DND-41 (cell line): ENCODE data around the gene RNF168.

ENCODE experiments used
- CTCF ChIP-seq: IDR thresholded peaks from 2 replicates; pipeline ENCODE4 v1.5.1; 2012; ENCODE audit warnings: borderline replicate concordance, low read length, moderate library complexity, mild to moderate bottlenecking; ENCODE audit not compliant: poor library complexity, severe bottlenecking; ENCODE audit errors: extremely low read depth
- EZH2 ChIP-seq: IDR thresholded peaks from 3 replicates; pipeline ENCODE4 v1.6.1; 2012; ENCODE audit warnings: borderline replicate concordance, low read depth, mild to moderate bottlenecking, moderate library complexity, low read length, inconsistent platforms; ENCODE audit not compliant: severe bottlenecking

- TF ChIP-seq CTCF: no peak
- no peak for TF ChIP-seq EZH2
Measured at GRCh38 chr3:196544491-196544992, 41.0 kb upstream of the RNF168 start.
